Right lobe of liver (tissue), 6 donors: ENCODE results near the gene SEC63. TPM values are rescaled to one million over a fixed set of nuclear protein-coding genes. Genes with fewer than 3 reads are reported as not detected.
"Not testable (repeated sequence)": the region's sequence is repeated elsewhere in the genome, so short reads cannot be mapped to it uniquely, and the experiment has no call there.

ENCODE experiments used
- ATAC-seq, 4 donors: fragments of 200-7000 bp; cut with Tn5 transposase; one replicate each; pipeline ENCODE4 v1.9.1; 2020; ENCODE audit warnings: mild to moderate bottlenecking in 4 of 4, moderate library complexity in 4 of 4
- DNase-seq, 3 donors: peaks; one replicate each; pipeline ENCODE4 v3.0.0-alpha.2; 2020
- H3K27ac ChIP-seq, 3 donors: fragments of 200-600 bp; one replicate each; pipeline ENCODE4 v1.8.0; 2022
- H3K27me3 ChIP-seq, 2 donors: fragments of 200-600 bp; one replicate each; pipeline ENCODE4 v1.8.0; 2022
- H3K36me3 ChIP-seq, 4 donors: fragments of 200-600 bp; sonication (generic) in 1 of 4; one replicate each; pipeline versions ENCODE4 v1.5.1 to v1.8.0; 2017 to 2022; ENCODE audit warnings: control low read depth in 1 of 4
- H3K4me1 ChIP-seq, 4 donors: fragments of 200-600 bp; sonication (generic) in 1 of 4; one replicate each; pipeline versions ENCODE4 v1.5.1 to v1.8.0; 2017 to 2022; ENCODE audit warnings: control low read depth in 1 of 4
- H3K4me3 ChIP-seq, 3 donors: fragments of 200-600 bp; one replicate each; pipeline ENCODE4 v1.8.0; 2022
- H3K9me3 ChIP-seq, 4 donors: fragments of 200-600 bp; sonication (generic) in 1 of 4; one replicate each; pipeline versions ENCODE4 v1.5.1 to v1.8.0; 2017 to 2022; ENCODE audit warnings: control low read depth in 1 of 4
- CTCF ChIP-seq, 4 donors: fragments of 200-600 bp in 3 of 4; fragments of 450-650 bp in 1 of 4; IDR thresholded peaks; one replicate each; pipeline versions ENCODE4 v1.5.1 to v1.8.0; 2016 to 2022; ENCODE audit warnings: antibody characterized with exemption in 4 of 4, mild to moderate bottlenecking in 2 of 4
- POLR2A ChIP-seq: fragments of 450-650 bp; IDR thresholded peaks from one replicate; pipeline ENCODE4 v1.6.1; 2017; ENCODE audit warnings: antibody characterized with exemption, mild to moderate bottlenecking
- WGBS: methylation state at CpG from one replicate; pipeline ENCODE4 v1.1.6; 2018; ENCODE audit warnings: low coverage, low lambda C conversion rate; ENCODE audit not compliant: insufficient coverage; ENCODE audit errors: missing lambda C conversion rate; 5-methylcytosine and 5-hydroxymethylcytosine counted together
- intact Hi-C, 2 donors: fragments of 100-400 bp; cut with DNase I; formaldehyde crosslinking; loops; one replicate each; pipeline versions ENCODE4 v1.11.2 to v1.14.1; 2022
- total RNA-seq, 6 experiments: library from RNA; depleted of rRNA in 2 of 6; stranded (reverse); fragments of >200 nt in 2 of 6; fragmentation: NEBNext Ultra II Directional in 3 of 6; extraction: Animal tissue kit (Norgen Biotek cat#: 25700) in 3 of 6; gene quantifications; one replicate each; pipeline versions ENCODE4 v1.1.0 to v1.2.4, GENCODE V29; 2016 to 2023
- donor health status: DM: no; HTN: yes; CAD: no.
- donor health status: DM: no; HTN: no; CAD: no.
- donor health status: DM: no; HTN: no; CAD: no.
- donor health status: DM: no; HTN: yes; CAD: no.
- donor health status: DM: no; HTN: yes; CAD: no.

Gene SEC63
- total RNA-seq, 6 experiments from 2014 or later = 22.7 to 81.9 (median 66.8) TPM

- no peak for ATAC-seq
- intact Hi-C loops = no loop called here
- TF ChIP-seq CTCF (IDR thresholded peaks at IDR 0.05) = no peak
- TF ChIP-seq POLR2A = no peak
- Histone ChIP-seq H3K27ac (no peak overlapping the region), H3K4me3 (no peak overlapping the region), H3K4me1 (no peaks in the 10 kb centered on the region), H3K36me3 (peaks cover 0 to 33% (median 19%) of the 10 kb centered on the region in 4 donors), H3K27me3 (no peaks in the 10 kb centered on the region), H3K9me3 (no peaks in the 10 kb centered on the region)
- DNase-seq = no peak
- WGBS = 94% methylated on average over 9 of the region's 9 CpGs
These were observed 40.3 kb downstream of the SEC63 start for GRCh38 chr6:107917451-107918375.

- H3K4me1 ChIP-seq, H3K27ac ChIP-seq, DNase-seq, H3K4me3 ChIP-seq, intact Hi-C loops, ATAC-seq, H3K27me3 ChIP-seq, H3K9me3 ChIP-seq: not testable (repeated sequence)
- WGBS = 94% methylated on average over 2 of the region's 6 CpGs
- peaks cover 0 to 40% (median 20%) of the 10 kb centered on the region in 4 donors for H3K36me3 ChIP-seq
These were observed 41.0 kb downstream of the SEC63 start for GRCh38 chr6:107916961-107917360.

- Histone ChIP-seq H3K27me3 (no peaks in the 10 kb centered on the region), H3K4me1 (no peaks in the 10 kb centered on the region), H3K27ac (no peak overlapping the region), H3K36me3 (peaks cover under 1 to 52% (median 25%) of the 10 kb centered on the region in 4 donors), H3K9me3 (no peaks in the 10 kb centered on the region), H3K4me3 (no peak overlapping the region)
- ATAC-seq (no peak), DNase-seq (no peak)
- TF ChIP-seq CTCF (IDR thresholded peaks at IDR 0.05) (no peak), POLR2A (no peak)
- intact Hi-C loops = no loop called here
- WGBS = 87% methylated on average over 1 of the region's 1 CpG
These were observed 46.3 kb downstream of the SEC63 start for GRCh38 chr6:107911692-107912091.

- Histone ChIP-seq H3K9me3 (no peaks in the 10 kb centered on the region), H3K4me1 (no peaks in the 10 kb centered on the region), H3K27ac (no peak overlapping the region), H3K36me3 (peaks cover 0 to 54% (median 12%) of the 10 kb centered on the region in 4 donors), H3K27me3 (no peaks in the 10 kb centered on the region), H3K4me3 (no peak overlapping the region)
- DNase-seq = no peak
- TF ChIP-seq POLR2A (no peak), CTCF (IDR thresholded peaks at IDR 0.05) (no peak)
- intact Hi-C loops = no loop called here
- ATAC-seq = no peak
These were observed 63.1 kb downstream of the SEC63 start for GRCh38 chr6:107894809-107895396.

GRCh38 chr6:107890431-107890830 lies 67.6 kb downstream of the SEC63 start:
- H3K4me1 ChIP-seq, ATAC-seq, H3K27me3 ChIP-seq, H3K27ac ChIP-seq, DNase-seq, H3K4me3 ChIP-seq, H3K9me3 ChIP-seq, intact Hi-C loops: not testable (repeated sequence)
- H3K36me3 ChIP-seq = peaks cover 0 to 30% (median 12%) of the 10 kb centered on the region in 4 donors
- 100% methylated on average over 3 of the region's 4 CpGs for WGBS

GRCh38 chr6:107885950-107886349 lies 72.1 kb downstream of the SEC63 start:
- peaks cover 0 to 13% (median 4%) of the 10 kb centered on the region in 4 donors for H3K36me3 ChIP-seq
- H3K4me3 ChIP-seq, H3K9me3 ChIP-seq, H3K27ac ChIP-seq, ATAC-seq, H3K27me3 ChIP-seq, intact Hi-C loops, DNase-seq, H3K4me1 ChIP-seq: not testable (repeated sequence)
- 93% methylated on average over 4 of the region's 5 CpGs for WGBS
